KMS-11 (cell line): ENCODE data around the gene AZU1.

Experiments
- H2AFZ ChIP-seq: fragments of 200-600 bp; sonication (generic); 2 replicates; pipeline ENCODE4 v1.6.1; 2016; ENCODE audit warnings: antibody characterized with exemption, mixed run types, low read depth
- H3K27ac ChIP-seq: fragments of 200-600 bp; sonication (generic); 2 replicates; pipeline ENCODE4 v1.6.1; 2016; ENCODE audit warnings: mild to moderate bottlenecking, mixed run types
- H3K27me3 ChIP-seq: fragments of 200-600 bp; sonication (generic); 2 replicates; pipeline ENCODE4 v1.6.1; 2017; ENCODE audit warnings: mild to moderate bottlenecking, low read depth, mixed run types, moderate library complexity; ENCODE audit not compliant: insufficient read depth
- H3K36me3 ChIP-seq: fragments of 200-600 bp; sonication (generic); 2 replicates; pipeline ENCODE4 v1.6.1; 2017; ENCODE audit warnings: mild to moderate bottlenecking, mixed run types; ENCODE audit not compliant: insufficient read depth
- H3K4me1 ChIP-seq: fragments of 200-600 bp; sonication (generic); 2 replicates; pipeline ENCODE4 v1.6.1; 2016; ENCODE audit warnings: mild to moderate bottlenecking, low read depth, mixed run types; ENCODE audit not compliant: poor library complexity, severe bottlenecking
- H3K4me2 ChIP-seq: fragments of 200-600 bp; sonication (generic); 2 replicates; pipeline ENCODE4 v1.7.0; 2016; ENCODE audit warnings: mild to moderate bottlenecking, mixed run types
- H3K4me3 ChIP-seq: fragments of 200-600 bp; sonication (generic); IDR thresholded peaks from 2 replicates; pipeline ENCODE4 v1.6.1; 2017; ENCODE audit warnings: low read depth, low read length, mixed read lengths; ENCODE audit not compliant: insufficient read depth
- H3K79me2 ChIP-seq: fragments of 200-600 bp; sonication (generic); 2 replicates; pipeline ENCODE4 v1.6.1; 2016; ENCODE audit warnings: low read depth, mixed run types; ENCODE audit not compliant: insufficient read depth
- H3K9ac ChIP-seq: fragments of 200-600 bp; sonication (generic); 2 replicates; pipeline ENCODE4 v1.6.1; 2016; ENCODE audit warnings: mild to moderate bottlenecking, mixed run types
- H4K20me1 ChIP-seq: fragments of 200-600 bp; sonication (generic); 2 replicates; pipeline ENCODE4 v1.6.1; 2016; ENCODE audit warnings: mild to moderate bottlenecking, mixed run types; ENCODE audit not compliant: insufficient read depth
- CTCF ChIP-seq: fragments of 200-600 bp; sonication (generic); conservative IDR thresholded peaks from 2 replicates; pipeline ENCODE4 v1.6.1; 2017; ENCODE audit warnings: low read depth, mild to moderate bottlenecking, antibody characterized with exemption, low read length, moderate library complexity, mixed read lengths

AZU1 gene

GRCh38 chr19:825897-826644 is 1.6 kb upstream of the AZU1 start:
- H3K4me3 ChIP-seq, result no peak overlapping the region
- no peaks in the 10 kb centered on the region for H4K20me1 ChIP-seq
- peaks cover 20% of the 10 kb centered on the region; the same call in 1 of the 2 replicates for H3K27me3 ChIP-seq
- H3K27ac ChIP-seq, result no peak overlapping the region
- no peaks in the 10 kb centered on the region for H3K36me3 ChIP-seq
- no peaks in the 10 kb centered on the region for H3K4me1 ChIP-seq
- no peak overlapping the region for H3K9ac ChIP-seq
- no peak overlapping the region for H3K4me2 ChIP-seq
- no peak overlapping the region for H2AFZ ChIP-seq
- no peaks in the 10 kb centered on the region for H3K79me2 ChIP-seq
- no peak for TF ChIP-seq CTCF

GRCh38 chr19:827314-827709 is 325 bp upstream of the AZU1 start:
- no peak overlapping the region for H3K27ac ChIP-seq
- no peak for TF ChIP-seq CTCF
- no peak overlapping the region for H3K9ac ChIP-seq
- no peak overlapping the region for H2AFZ ChIP-seq
- H3K27me3 ChIP-seq, result peaks cover 25% of the 10 kb centered on the region; the same call in 1 of the 2 replicates
- no peak overlapping the region for H3K4me3 ChIP-seq
- H3K4me2 ChIP-seq, result no peak overlapping the region
- no peaks in the 10 kb centered on the region for H3K4me1 ChIP-seq
- H3K36me3 ChIP-seq, result no peaks in the 10 kb centered on the region
- H4K20me1 ChIP-seq, result no peaks in the 10 kb centered on the region
- no peaks in the 10 kb centered on the region for H3K79me2 ChIP-seq

GRCh38 chr19:829129-829758 is 1.6 kb downstream of the AZU1 start:
- no peak overlapping the region for H3K4me2 ChIP-seq
- no peaks in the 10 kb centered on the region for H3K4me1 ChIP-seq
- H3K27me3 ChIP-seq, result peaks cover 37% of the 10 kb centered on the region; the same call in 1 of the 2 replicates
- H3K4me3 ChIP-seq, result no peak overlapping the region
- TF ChIP-seq CTCF, result no peak
- no peak overlapping the region for H3K9ac ChIP-seq
- no peaks in the 10 kb centered on the region for H3K36me3 ChIP-seq
- no peak overlapping the region for H3K27ac ChIP-seq
- no peaks in the 10 kb centered on the region for H4K20me1 ChIP-seq
- no peaks in the 10 kb centered on the region for H3K79me2 ChIP-seq
- H2AFZ ChIP-seq, result no peak overlapping the region

- H4K20me1 ChIP-seq, result no peaks in the 10 kb centered on the region
- H3K4me3 ChIP-seq, result no peak overlapping the region
- no peaks in the 10 kb centered on the region for H3K79me2 ChIP-seq
- no peak overlapping the region for H3K9ac ChIP-seq
- no peaks in the 10 kb centered on the region for H3K36me3 ChIP-seq
- no peak for TF ChIP-seq CTCF
- H3K27ac ChIP-seq, result no peak overlapping the region
- H3K4me2 ChIP-seq, result no peak overlapping the region
- H3K4me1 ChIP-seq, result no peaks in the 10 kb centered on the region
- peaks cover 33% of the 10 kb centered on the region; the same call in 1 of the 2 replicates for H3K27me3 ChIP-seq
- H2AFZ ChIP-seq, result no peak overlapping the region
Measured at GRCh38 chr19:831407-832369, 4.1 kb downstream of the AZU1 start.
